Sigmoid colon (tissue), 7 donors: ENCODE measurements around the gene CDH9. TPM values are rescaled to one million over a fixed set of nuclear protein-coding genes. Genes with fewer than 3 reads are reported as not detected.

Experiments
- DNase-seq: peaks from one replicate; pipeline ENCODE4 v3.0.0-alpha.2; 2019
- H3K27ac ChIP-seq, 4 donors: fragments of 200-600 bp; sonication (generic); one replicate each; pipeline ENCODE4 v1.5.1; 2016 to 2019; ENCODE audit warnings: mild to moderate bottlenecking in 1 of 4
- H3K27me3 ChIP-seq, 3 donors: fragments of 200-600 bp; sonication (generic); one replicate each; pipeline ENCODE4 v1.5.1; 2019; ENCODE audit warnings: mild to moderate bottlenecking in 1 of 3
- H3K36me3 ChIP-seq, 4 donors: fragments of 200-600 bp; sonication (generic); one replicate each; pipeline ENCODE4 v1.5.1; 2016 to 2019
- H3K4me1 ChIP-seq, 4 donors: fragments of 200-600 bp; sonication (generic); one replicate each; pipeline ENCODE4 v1.5.1; 2017 to 2019
- H3K4me3 ChIP-seq, 4 donors: fragments of 200-600 bp; sonication (generic); one replicate each; pipeline ENCODE4 v1.5.1; 2017 to 2019; ENCODE audit warnings: mild to moderate bottlenecking in 2 of 4, moderate library complexity in 1 of 4
- H3K9me3 ChIP-seq, 4 donors: fragments of 200-600 bp in 3 of 4; sonication (generic) in 3 of 4; one replicate each; pipeline versions ENCODE4 v1.5.1 to v1.6.1; 2013 to 2019
- EP300 ChIP-seq, 4 donors: sonication (generic); formaldehyde crosslinking; IDR thresholded peaks; one replicate each; pipeline ENCODE4 v1.6.1; 2017; ENCODE audit warnings: antibody characterized with exemption in 4 of 4
- POLR2A ChIP-seq, 2 donors: fragments of 450-650 bp; IDR thresholded peaks; one replicate each; pipeline ENCODE4 v1.6.1; 2016; ENCODE audit warnings: antibody characterized with exemption in 2 of 2, mild to moderate bottlenecking in 2 of 2, moderate library complexity in 2 of 2
- POLR2AphosphoS5 ChIP-seq, 4 donors: sonication (generic); formaldehyde crosslinking; IDR thresholded peaks; one replicate each; pipeline ENCODE4 v1.6.1; 2017; ENCODE audit warnings: antibody characterized with exemption in 4 of 4
- WGBS, 2 donors: extraction: QIAGEN DNeasy Blood & Tissue Kit; methylation state at CpG; one replicate each; pipeline ENCODE4 v1.1.7; 2013; 5-methylcytosine and 5-hydroxymethylcytosine counted together
- intact Hi-C: fragments of 100-400 bp; cut with DNase I; formaldehyde crosslinking; loops from one replicate; pipeline ENCODE4 v1.15.1; 2023
- polyA plus RNA-seq, 3 donors: library from polyadenylated mRNA; stranded (reverse); fragments of 200-250 nt; gene quantifications; one replicate each; pipeline ENCODE4 v1.2.3, GENCODE V29; 2013
- total RNA-seq, 4 donors: library from RNA; depleted of rRNA; stranded (reverse); fragments of >200 nt; gene quantifications; one replicate each; pipeline ENCODE4 v1.1.0, GENCODE V29; 2016
- TF ChIP-seq, protein P1 (sequence below), 4 experiments: fragments of 450-650 bp in 3 of 4; fragments of 200-600 bp in 1 of 4; IDR thresholded peaks; one replicate each; pipeline ENCODE4 v1.5.1; 2016 to 2019; ENCODE audit warnings: antibody characterized with exemption in 4 of 4, mild to moderate bottlenecking in 3 of 4, moderate library complexity in 2 of 4
- donor health status: healthy with polysubstance abuse.
- donor health status: Bipolar disorder and iron deficiency.
- donor health status: healthy.

CDH9 gene
- total and polyA plus RNA-seq, 7 donors = 0.81 TPM; not detected in 6

GRCh38 chr5:26843677-26844076 lies 194.7 kb downstream of the CDH9 start:
- no peaks in the 10 kb centered on the region for H3K9me3 ChIP-seq
- H3K36me3 ChIP-seq = no peaks in the 10 kb centered on the region
- TF ChIP-seq EP300 (IDR thresholded peaks at IDR 0.05) (no peak), POLR2A (IDR thresholded peaks at IDR 0.05) (no peak), POLR2AphosphoS5 (IDR thresholded peaks at IDR 0.05) (no peak)
- TF ChIP-seq, protein P1, sequence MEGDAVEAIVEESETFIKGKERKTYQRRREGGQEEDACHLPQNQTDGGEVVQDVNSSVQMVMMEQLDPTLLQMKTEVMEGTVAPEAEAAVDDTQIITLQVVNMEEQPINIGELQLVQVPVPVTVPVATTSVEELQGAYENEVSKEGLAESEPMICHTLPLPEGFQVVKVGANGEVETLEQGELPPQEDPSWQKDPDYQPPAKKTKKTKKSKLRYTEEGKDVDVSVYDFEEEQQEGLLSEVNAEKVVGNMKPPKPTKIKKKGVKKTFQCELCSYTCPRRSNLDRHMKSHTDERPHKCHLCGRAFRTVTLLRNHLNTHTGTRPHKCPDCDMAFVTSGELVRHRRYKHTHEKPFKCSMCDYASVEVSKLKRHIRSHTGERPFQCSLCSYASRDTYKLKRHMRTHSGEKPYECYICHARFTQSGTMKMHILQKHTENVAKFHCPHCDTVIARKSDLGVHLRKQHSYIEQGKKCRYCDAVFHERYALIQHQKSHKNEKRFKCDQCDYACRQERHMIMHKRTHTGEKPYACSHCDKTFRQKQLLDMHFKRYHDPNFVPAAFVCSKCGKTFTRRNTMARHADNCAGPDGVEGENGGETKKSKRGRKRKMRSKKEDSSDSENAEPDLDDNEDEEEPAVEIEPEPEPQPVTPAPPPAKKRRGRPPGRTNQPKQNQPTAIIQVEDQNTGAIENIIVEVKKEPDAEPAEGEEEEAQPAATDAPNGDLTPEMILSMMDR (IDR thresholded peaks at IDR 0.05) = no peak
- H3K4me1 ChIP-seq = no peaks in the 10 kb centered on the region
- WGBS, 2 donors = 90 to 94% methylated on average over 2 of the region's 2 CpGs
- no peaks in the 10 kb centered on the region for H3K27me3 ChIP-seq
- DNase-seq = no peak
- H3K27ac ChIP-seq = no peak overlapping the region
- intact Hi-C loops = no loop called here
- H3K4me3 ChIP-seq = no peak overlapping the region

GRCh38 chr5:26833596-26833995 lies 204.8 kb downstream of the CDH9 start:
- no peaks in the 10 kb centered on the region for H3K27me3 ChIP-seq
- no peak for DNase-seq
- H3K4me1 ChIP-seq = no peaks in the 10 kb centered on the region
- no peaks in the 10 kb centered on the region for H3K9me3 ChIP-seq
- intact Hi-C loops = no loop called here
- no peak for TF ChIP-seq EP300 (IDR thresholded peaks at IDR 0.05)
- no peak for TF ChIP-seq POLR2AphosphoS5 (IDR thresholded peaks at IDR 0.05)
- TF ChIP-seq, protein P1 (IDR thresholded peaks at IDR 0.05) = no peak
- TF ChIP-seq POLR2A (IDR thresholded peaks at IDR 0.05) = no peak
- no peaks in the 10 kb centered on the region for H3K36me3 ChIP-seq
- H3K4me3 ChIP-seq = no peak overlapping the region
- H3K27ac ChIP-seq = no peak overlapping the region
- 70 to 82% methylated on average over 3 of the region's 3 CpGs for WGBS, 2 donors
